ENCODE measurements around the gene SAA4.

- no peak for TF ChIP-seq CTCF (IDR thresholded peaks at IDR 0.05; ENCODE audit: insufficient read depth, low read length, poor library complexity, severe bottlenecking)
- no peak for TF ChIP-seq EZH2phosphoT487 (conservative IDR thresholded peaks at IDR 0.05; ENCODE audit: low read length)
Observed at GRCh38 chr11:18223591-18224387, 12.8 kb downstream of the SAA4 start.

Measured in SU-DHL-6 (cell line).